Thyroid gland (tissue), 4 donors: ENCODE data around the gene ADAM8. TPM values are rescaled to one million over a fixed set of nuclear protein-coding genes. Genes with fewer than 3 reads are reported as not detected.

Experiments
- DNase-seq, 2 donors: peaks; one replicate each; pipeline ENCODE4 v3.0.0-alpha.2; 2019
- H3K27ac ChIP-seq, 3 donors: fragments of 200-600 bp; sonication (generic); 1 replicate in 2 of 3; 2 replicates in 1 of 3; pipeline ENCODE4 v1.5.1; 2016 to 2019; ENCODE audit warnings: mild to moderate bottlenecking in 1 of 3, moderate library complexity in 1 of 3
- H3K27me3 ChIP-seq: fragments of 200-600 bp; sonication (generic); one replicate; pipeline ENCODE4 v1.5.1; 2019
- H3K36me3 ChIP-seq, 2 donors: fragments of 200-600 bp; sonication (generic); one replicate each; pipeline ENCODE4 v1.5.1; 2016 to 2019
- H3K4me1 ChIP-seq, 2 donors: fragments of 200-600 bp; sonication (generic); one replicate each; pipeline ENCODE4 v1.5.1; 2017 to 2019
- H3K4me3 ChIP-seq, 3 donors: fragments of 200-600 bp; sonication (generic); replicated peaks in 1 of 3; 1 replicate in 2 of 3; 2 replicates in 1 of 3; pipeline ENCODE4 v1.5.1; 2016; ENCODE audit warnings: mild to moderate bottlenecking in 1 of 3
- H3K9me3 ChIP-seq: fragments of 200-600 bp; sonication (generic); one replicate; pipeline ENCODE4 v1.5.1; 2017
- POLR2A ChIP-seq, 2 donors: fragments of 450-650 bp; IDR thresholded peaks; one replicate each; pipeline ENCODE4 v1.6.1; 2017; ENCODE audit warnings: antibody characterized with exemption in 2 of 2, mild to moderate bottlenecking in 2 of 2, moderate library complexity in 1 of 2
- WGBS, 2 donors: methylation state at CpG; one replicate each; pipeline ENCODE4 v1.1.5; 2017; 5-methylcytosine and 5-hydroxymethylcytosine counted together
- intact Hi-C: fragments of 100-400 bp; cut with DNase I; formaldehyde crosslinking; loops from one replicate; pipeline ENCODE4 v1.15.1; 2023
- total RNA-seq, 4 donors: library from RNA; depleted of rRNA; stranded (reverse); fragments of >200 nt; gene quantifications; one replicate each; pipeline ENCODE4 v1.2.3, GENCODE V29; 2016
- TF ChIP-seq, protein P1 (sequence below), 6 experiments: fragments of 200-600 bp in 3 of 6; fragments of 450-650 bp in 3 of 6; sonication (generic) in 3 of 6; IDR thresholded peaks; one replicate each; pipeline ENCODE4 v1.5.1; 2016 to 2019; ENCODE audit warnings: antibody characterized with exemption in 6 of 6, mild to moderate bottlenecking in 2 of 6, inconsistent platforms in 1 of 6, moderate library complexity in 1 of 6

The ADAM8 gene
- total RNA-seq, 4 donors from 2014 or later = 1.6 to 9.8 (median 2.6) TPM

DNA sequence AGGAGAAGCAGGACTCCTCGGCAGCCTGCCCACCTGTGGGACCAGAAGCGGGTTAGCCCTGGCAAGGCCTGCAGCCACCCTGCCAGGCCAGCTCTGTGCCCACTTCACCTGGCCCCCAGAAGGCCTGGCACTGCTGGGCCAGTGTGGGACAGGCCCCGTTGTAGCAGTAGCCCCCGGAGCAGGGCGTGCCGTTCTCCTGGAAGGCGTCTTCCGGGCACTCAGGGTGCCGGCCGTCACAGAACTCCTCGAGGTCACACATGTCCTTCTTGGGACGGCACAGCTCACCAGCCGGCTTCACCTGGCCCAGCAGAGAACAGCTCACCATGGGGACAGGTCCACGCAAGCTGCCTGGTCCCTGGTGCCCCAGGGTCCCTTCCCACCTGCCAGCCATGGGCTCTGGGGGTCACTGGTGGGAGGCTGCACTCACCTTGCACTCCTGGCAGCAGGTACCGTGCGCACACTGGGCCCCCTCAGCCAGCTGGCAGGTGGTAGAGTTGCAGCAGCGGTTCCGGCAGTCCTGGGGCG is 5.8 kb downstream of the ADAM8 start:
- no peak overlapping the region for H3K27ac ChIP-seq
- no peak for DNase-seq
- H3K9me3 ChIP-seq = no peaks in the 10 kb centered on the region
- intact Hi-C loops = no loop called here
- H3K27me3 ChIP-seq = no peaks in the 10 kb centered on the region
- no peaks in the 10 kb centered on the region for H3K4me1 ChIP-seq
- no peaks in the 10 kb centered on the region for H3K36me3 ChIP-seq
- no peak overlapping the region for H3K4me3 ChIP-seq
- 95 to 97% methylated on average over 6 to 7 of the region's 19 CpGs for WGBS, 2 donors
- no peak for TF ChIP-seq POLR2A (IDR thresholded peaks at IDR 0.05)
- TF ChIP-seq, protein P1, sequence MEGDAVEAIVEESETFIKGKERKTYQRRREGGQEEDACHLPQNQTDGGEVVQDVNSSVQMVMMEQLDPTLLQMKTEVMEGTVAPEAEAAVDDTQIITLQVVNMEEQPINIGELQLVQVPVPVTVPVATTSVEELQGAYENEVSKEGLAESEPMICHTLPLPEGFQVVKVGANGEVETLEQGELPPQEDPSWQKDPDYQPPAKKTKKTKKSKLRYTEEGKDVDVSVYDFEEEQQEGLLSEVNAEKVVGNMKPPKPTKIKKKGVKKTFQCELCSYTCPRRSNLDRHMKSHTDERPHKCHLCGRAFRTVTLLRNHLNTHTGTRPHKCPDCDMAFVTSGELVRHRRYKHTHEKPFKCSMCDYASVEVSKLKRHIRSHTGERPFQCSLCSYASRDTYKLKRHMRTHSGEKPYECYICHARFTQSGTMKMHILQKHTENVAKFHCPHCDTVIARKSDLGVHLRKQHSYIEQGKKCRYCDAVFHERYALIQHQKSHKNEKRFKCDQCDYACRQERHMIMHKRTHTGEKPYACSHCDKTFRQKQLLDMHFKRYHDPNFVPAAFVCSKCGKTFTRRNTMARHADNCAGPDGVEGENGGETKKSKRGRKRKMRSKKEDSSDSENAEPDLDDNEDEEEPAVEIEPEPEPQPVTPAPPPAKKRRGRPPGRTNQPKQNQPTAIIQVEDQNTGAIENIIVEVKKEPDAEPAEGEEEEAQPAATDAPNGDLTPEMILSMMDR (IDR thresholded peaks at IDR 0.05) = no peak

GRCh38 chr10:133270204-133270603 is 6.5 kb downstream of the ADAM8 start:
- no peak for DNase-seq
- Histone ChIP-seq H3K4me1 (no peaks in the 10 kb centered on the region), H3K27ac (no peak overlapping the region), H3K9me3 (no peaks in the 10 kb centered on the region), H3K27me3 (no peaks in the 10 kb centered on the region), H3K4me3 (no peak overlapping the region), H3K36me3 (no peaks in the 10 kb centered on the region)
- no peak for TF ChIP-seq POLR2A (IDR thresholded peaks at IDR 0.05)
- TF ChIP-seq, protein P1 (IDR thresholded peaks at IDR 0.05) = no peak
- 87 to 100% methylated on average over 4 to 11 of the region's 20 CpGs for WGBS, 2 donors
- intact Hi-C loops = no loop called here

GRCh38 chr10:133269367-133269766 is 7.3 kb downstream of the ADAM8 start:
- Histone ChIP-seq H3K36me3 (no peaks in the 10 kb centered on the region), H3K27ac (no peak overlapping the region), H3K4me3 (no peak overlapping the region), H3K9me3 (no peaks in the 10 kb centered on the region), H3K4me1 (no peaks in the 10 kb centered on the region), H3K27me3 (no peaks in the 10 kb centered on the region)
- DNase-seq = no peak
- intact Hi-C loops = no loop called here
- no peak for TF ChIP-seq POLR2A (IDR thresholded peaks at IDR 0.05)
- TF ChIP-seq, protein P1 (IDR thresholded peaks at IDR 0.05) = no peak
- 85% methylated on average over 13 of the region's 26 CpGs; no CpG with 5 or more reads in 1 of the 2 donors for WGBS, 2 donors

DNA sequence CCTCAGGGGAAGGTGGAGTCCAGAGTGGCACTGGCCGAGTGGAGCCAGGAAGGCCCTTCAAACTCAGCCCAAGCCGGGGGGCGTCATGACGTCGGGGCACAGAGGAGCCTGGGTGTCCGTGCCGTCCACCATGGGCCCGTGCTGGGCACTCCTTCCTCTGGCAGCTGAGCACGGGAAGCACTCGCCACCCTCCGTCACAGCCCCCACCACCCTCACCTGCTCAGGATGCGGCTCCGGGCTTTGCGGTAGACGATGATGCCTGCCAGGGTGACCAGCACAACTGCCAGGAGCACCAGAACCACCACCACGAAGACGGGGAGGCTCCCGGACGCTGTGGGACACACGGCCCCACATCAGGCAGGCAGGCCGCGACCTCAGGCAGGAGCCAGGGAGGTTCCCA is 8.1 kb downstream of the ADAM8 start:
- Histone ChIP-seq H3K27ac (no peak overlapping the region), H3K4me3 (no peak overlapping the region), H3K4me1 (no peaks in the 10 kb centered on the region), H3K36me3 (no peaks in the 10 kb centered on the region), H3K9me3 (no peaks in the 10 kb centered on the region), H3K27me3 (no peaks in the 10 kb centered on the region)
- WGBS, 2 donors = 92% methylated on average over 7 of the region's 22 CpGs; no CpG with 5 or more reads in 1 of the 2 donors
- intact Hi-C loops = no loop called here
- DNase-seq = no peak
- TF ChIP-seq POLR2A (IDR thresholded peaks at IDR 0.05) = no peak
- TF ChIP-seq, protein P1 (IDR thresholded peaks at IDR 0.05) = no peak

- TF ChIP-seq, protein P1 (IDR thresholded peaks at IDR 0.05) = no peak
- TF ChIP-seq POLR2A (IDR thresholded peaks at IDR 0.05) = no peak
- WGBS, 2 donors = 95 to 97% methylated on average over 4 to 10 of the region's 22 CpGs
- intact Hi-C loops = no loop called here
Measured at GRCh38 chr10:133267829-133268228, 8.8 kb downstream of the ADAM8 start.

More at GRCh38 chr10:133267829-133268228, 8.8 kb downstream of the ADAM8 start:
- Histone ChIP-seq H3K27ac (no peak overlapping the region), H3K9me3 (no peaks in the 10 kb centered on the region), H3K4me3 (no peak overlapping the region), H3K4me1 (no peaks in the 10 kb centered on the region), H3K27me3 (no peaks in the 10 kb centered on the region), H3K36me3 (no peaks in the 10 kb centered on the region)
- no peak for DNase-seq
